Measurements from ENCODE around the gene MDFIC2. TPM values are rescaled to one million over a fixed set of nuclear protein-coding genes. Genes with fewer than 3 reads are reported as not detected.
"Not testable (repeated sequence)": the region's sequence is repeated elsewhere in the genome, so short reads cannot be mapped to it uniquely, and the experiment has no call there.

Gene MDFIC2
- total and polyA plus RNA-seq, 4 donors: not detected

- H3K4me1 ChIP-seq (ENCODE audit: control insufficient read depth in 4 of 4, insufficient read depth in 4 of 4, low read length in 3 of 4): no peaks in the 10 kb centered on the region
- 76% methylated on average over 5 of the region's 5 CpGs for WGBS
- H3K9me3 ChIP-seq (ENCODE audit: control insufficient read depth in 4 of 4, low read length in 3 of 4): no peaks in the 10 kb centered on the region
Measured at GRCh38 chr3:70224337-70224736, 88.1 kb downstream of the MDFIC2 start.

DNA sequence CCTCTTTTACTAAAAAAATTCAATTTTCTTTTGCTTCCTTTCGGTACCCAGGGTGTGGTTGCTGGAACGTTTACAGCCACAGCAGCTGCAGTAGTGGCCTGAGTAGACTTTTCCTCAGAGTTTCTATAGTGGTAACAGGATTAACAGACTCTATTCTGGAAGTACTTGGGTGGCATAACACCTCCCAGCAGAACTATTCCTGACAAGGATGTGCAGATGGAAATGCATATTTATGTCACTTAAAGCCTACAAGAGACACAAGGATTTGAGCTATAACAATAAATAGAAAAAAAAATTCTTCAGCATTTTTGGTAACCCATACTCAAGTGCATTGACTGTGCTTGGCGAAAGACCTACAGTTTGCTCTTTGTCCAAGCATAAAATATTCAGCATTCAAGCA is 94.0 kb downstream of the MDFIC2 start:
- H3K27me3 ChIP-seq (ENCODE audit: control insufficient read depth in 4 of 4, insufficient read depth in 4 of 4, low read length in 3 of 4): peaks cover 0 to 3% (median 0%) of the 10 kb centered on the region in 4 donors
- H3K4me3 ChIP-seq (ENCODE audit: low read depth in 1 of 3, low read length in 3 of 3): no peak overlapping the region
- no peaks in the 10 kb centered on the region for H3K9me3 ChIP-seq (ENCODE audit: control insufficient read depth in 4 of 4, low read length in 3 of 4)
- H3K27ac ChIP-seq (ENCODE audit: low read depth in 1 of 2, low read length in 2 of 2): no peak overlapping the region
- no peak for TF ChIP-seq TAF1 (conservative IDR thresholded peaks at IDR 0.05)
- no peak for TF ChIP-seq RAD21 (IDR thresholded peaks at IDR 0.05)
- TF ChIP-seq, protein P1, sequence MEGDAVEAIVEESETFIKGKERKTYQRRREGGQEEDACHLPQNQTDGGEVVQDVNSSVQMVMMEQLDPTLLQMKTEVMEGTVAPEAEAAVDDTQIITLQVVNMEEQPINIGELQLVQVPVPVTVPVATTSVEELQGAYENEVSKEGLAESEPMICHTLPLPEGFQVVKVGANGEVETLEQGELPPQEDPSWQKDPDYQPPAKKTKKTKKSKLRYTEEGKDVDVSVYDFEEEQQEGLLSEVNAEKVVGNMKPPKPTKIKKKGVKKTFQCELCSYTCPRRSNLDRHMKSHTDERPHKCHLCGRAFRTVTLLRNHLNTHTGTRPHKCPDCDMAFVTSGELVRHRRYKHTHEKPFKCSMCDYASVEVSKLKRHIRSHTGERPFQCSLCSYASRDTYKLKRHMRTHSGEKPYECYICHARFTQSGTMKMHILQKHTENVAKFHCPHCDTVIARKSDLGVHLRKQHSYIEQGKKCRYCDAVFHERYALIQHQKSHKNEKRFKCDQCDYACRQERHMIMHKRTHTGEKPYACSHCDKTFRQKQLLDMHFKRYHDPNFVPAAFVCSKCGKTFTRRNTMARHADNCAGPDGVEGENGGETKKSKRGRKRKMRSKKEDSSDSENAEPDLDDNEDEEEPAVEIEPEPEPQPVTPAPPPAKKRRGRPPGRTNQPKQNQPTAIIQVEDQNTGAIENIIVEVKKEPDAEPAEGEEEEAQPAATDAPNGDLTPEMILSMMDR (IDR thresholded peaks at IDR 0.05; ENCODE audit: low read depth, low read length, missing input control): no peak
- no peak for TF ChIP-seq REST (IDR thresholded peaks at IDR 0.05)
- no peak for TF ChIP-seq RXRA (IDR thresholded peaks at IDR 0.05)
- TF ChIP-seq, protein P2, sequence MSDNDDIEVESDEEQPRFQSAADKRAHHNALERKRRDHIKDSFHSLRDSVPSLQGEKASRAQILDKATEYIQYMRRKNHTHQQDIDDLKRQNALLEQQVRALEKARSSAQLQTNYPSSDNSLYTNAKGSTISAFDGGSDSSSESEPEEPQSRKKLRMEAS (IDR thresholded peaks at IDR 0.05): no peak
- TF ChIP-seq HNF4A (conservative IDR thresholded peaks at IDR 0.05): no peak
- TF ChIP-seq JUND (IDR thresholded peaks at IDR 0.05): no peak
- TF ChIP-seq SP1 (IDR thresholded peaks at IDR 0.05): no peak
- no peak for TF ChIP-seq NR2F2 (IDR thresholded peaks at IDR 0.05)
- no peak for TF ChIP-seq FOXA1 (IDR thresholded peaks at IDR 0.05)
- TF ChIP-seq, protein P3, sequence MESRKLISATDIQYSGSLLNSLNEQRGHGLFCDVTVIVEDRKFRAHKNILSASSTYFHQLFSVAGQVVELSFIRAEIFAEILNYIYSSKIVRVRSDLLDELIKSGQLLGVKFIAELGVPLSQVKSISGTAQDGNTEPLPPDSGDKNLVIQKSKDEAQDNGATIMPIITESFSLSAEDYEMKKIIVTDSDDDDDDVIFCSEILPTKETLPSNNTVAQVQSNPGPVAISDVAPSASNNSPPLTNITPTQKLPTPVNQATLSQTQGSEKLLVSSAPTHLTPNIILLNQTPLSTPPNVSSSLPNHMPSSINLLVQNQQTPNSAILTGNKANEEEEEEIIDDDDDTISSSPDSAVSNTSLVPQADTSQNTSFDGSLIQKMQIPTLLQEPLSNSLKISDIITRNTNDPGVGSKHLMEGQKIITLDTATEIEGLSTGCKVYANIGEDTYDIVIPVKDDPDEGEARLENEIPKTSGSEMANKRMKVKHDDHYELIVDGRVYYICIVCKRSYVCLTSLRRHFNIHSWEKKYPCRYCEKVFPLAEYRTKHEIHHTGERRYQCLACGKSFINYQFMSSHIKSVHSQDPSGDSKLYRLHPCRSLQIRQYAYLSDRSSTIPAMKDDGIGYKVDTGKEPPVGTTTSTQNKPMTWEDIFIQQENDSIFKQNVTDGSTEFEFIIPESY (IDR thresholded peaks at IDR 0.05): no peak
- TF ChIP-seq HNF4G (IDR thresholded peaks at IDR 0.05): no peak
- no peak for TF ChIP-seq EGR1 (IDR thresholded peaks at IDR 0.05; ENCODE audit: low read depth in 2 of 2)
- 64% methylated on average over 3 of the region's 3 CpGs for WGBS
- H3K9ac ChIP-seq (ENCODE audit: low read depth in 1 of 2, low read length in 2 of 2): no peak overlapping the region
- DNase-seq (ENCODE audit: low spot score): no peak
- H3K36me3 ChIP-seq (ENCODE audit: control insufficient read depth in 4 of 4, insufficient read depth in 3 of 4, low read depth in 1 of 4, low read length in 3 of 4): no peaks in the 10 kb centered on the region
- no peaks in the 10 kb centered on the region for H3K4me1 ChIP-seq (ENCODE audit: control insufficient read depth in 4 of 4, insufficient read depth in 4 of 4, low read length in 3 of 4)

More at GRCh38 chr3:70224337-70224736, 88.1 kb downstream of the MDFIC2 start:
- H3K9ac ChIP-seq (ENCODE audit: low read depth in 1 of 2, low read length in 2 of 2): no peak overlapping the region
- no peak for TF ChIP-seq GABPA (IDR thresholded peaks at IDR 0.05 in 1 of 2, conservative IDR thresholded peaks at IDR 0.05 in 1 of 2)
- TF ChIP-seq FOXA1 (IDR thresholded peaks at IDR 0.05): no peak
- no peak overlapping the region for H3K27ac ChIP-seq (ENCODE audit: low read depth in 1 of 2, low read length in 2 of 2)
- no peak for DNase-seq (ENCODE audit: low spot score)
- no peaks in the 10 kb centered on the region for H3K36me3 ChIP-seq (ENCODE audit: control insufficient read depth in 4 of 4, insufficient read depth in 3 of 4, low read depth in 1 of 4, low read length in 3 of 4)
- H3K4me3 ChIP-seq (ENCODE audit: low read depth in 1 of 3, low read length in 3 of 3): no peak overlapping the region
- no peaks in the 10 kb centered on the region for H3K27me3 ChIP-seq (ENCODE audit: control insufficient read depth in 4 of 4, insufficient read depth in 4 of 4, low read length in 3 of 4)

GRCh38 chr3:70211274-70211673 is 101.2 kb downstream of the MDFIC2 start:
- not testable (repeated sequence) for DNase-seq (ENCODE audit: low spot score); H3K36me3 ChIP-seq (ENCODE audit: control insufficient read depth in 4 of 4, insufficient read depth in 3 of 4, low read depth in 1 of 4, low read length in 3 of 4); H3K9me3 ChIP-seq (ENCODE audit: control insufficient read depth in 4 of 4, low read length in 3 of 4); H3K27me3 ChIP-seq (ENCODE audit: control insufficient read depth in 4 of 4, insufficient read depth in 4 of 4, low read length in 3 of 4); H3K4me1 ChIP-seq (ENCODE audit: control insufficient read depth in 4 of 4, insufficient read depth in 4 of 4, low read length in 3 of 4); H3K4me3 ChIP-seq (ENCODE audit: low read depth in 1 of 3, low read length in 3 of 3); H3K9ac ChIP-seq (ENCODE audit: low read depth in 1 of 2, low read length in 2 of 2); H3K27ac ChIP-seq (ENCODE audit: low read depth in 1 of 2, low read length in 2 of 2)
